ENCODE data around the gene NPTXR. TPM values are rescaled to one million over a fixed set of nuclear protein-coding genes. Genes with fewer than 3 reads are reported as not detected.

NPTXR gene
- total RNA-seq, 1 donor from 2014 or later = 4.8 TPM

GRCh38 chr22:38843201-38843656 is 599 bp downstream of the NPTXR start:
- no peak overlapping the region for H3K4me3 Mint-ChIP-seq (ENCODE audit: unreplicated experiment)
- peak; percentile 51 for TF ChIP-seq CTCF (IDR thresholded peaks at IDR 0.05)
- H3K9me3 Mint-ChIP-seq (ENCODE audit: unreplicated experiment) = no peaks in the 10 kb centered on the region
- no peak for DNase-seq (ENCODE audit: extremely low spot score, unreplicated experiment)
- H3K27ac Mint-ChIP-seq (ENCODE audit: unreplicated experiment) = no peak overlapping the region
- H3K36me3 Mint-ChIP-seq (ENCODE audit: unreplicated experiment) = no peaks in the 10 kb centered on the region
- peaks cover 60% of the 10 kb centered on the region for H3K27me3 Mint-ChIP-seq (ENCODE audit: unreplicated experiment)
- peaks cover 10% of the 10 kb centered on the region for H3K4me1 Mint-ChIP-seq (ENCODE audit: unreplicated experiment)

- DNase-seq (ENCODE audit: extremely low spot score, unreplicated experiment) = no peak
- Mint-ChIP-seq H3K9me3 (ENCODE audit: unreplicated experiment) (no peaks in the 10 kb centered on the region), H3K36me3 (ENCODE audit: unreplicated experiment) (no peaks in the 10 kb centered on the region), H3K27me3 (ENCODE audit: unreplicated experiment) (peaks cover 61% of the 10 kb centered on the region), H3K4me1 (ENCODE audit: unreplicated experiment) (peaks cover 10% of the 10 kb centered on the region), H3K4me3 (ENCODE audit: unreplicated experiment) (peak overlapping the region; percentile 65), H3K27ac (ENCODE audit: unreplicated experiment) (no peak overlapping the region)
- no peak for TF ChIP-seq CTCF (IDR thresholded peaks at IDR 0.05)
Measured at GRCh38 chr22:38842512-38843200, 1.2 kb downstream of the NPTXR start.

GRCh38 chr22:38841635-38842034 is 2.2 kb downstream of the NPTXR start:
- no peaks in the 10 kb centered on the region for H3K9me3 Mint-ChIP-seq (ENCODE audit: unreplicated experiment)
- no peak overlapping the region for H3K4me3 Mint-ChIP-seq (ENCODE audit: unreplicated experiment)
- H3K27ac Mint-ChIP-seq (ENCODE audit: unreplicated experiment) = no peak overlapping the region
- no peak for DNase-seq (ENCODE audit: extremely low spot score, unreplicated experiment)
- H3K36me3 Mint-ChIP-seq (ENCODE audit: unreplicated experiment) = no peaks in the 10 kb centered on the region
- TF ChIP-seq CTCF (IDR thresholded peaks at IDR 0.05) = no peak
- peaks cover 8% of the 10 kb centered on the region for H3K4me1 Mint-ChIP-seq (ENCODE audit: unreplicated experiment)
- peaks cover 54% of the 10 kb centered on the region for H3K27me3 Mint-ChIP-seq (ENCODE audit: unreplicated experiment)

- H3K4me3 Mint-ChIP-seq (ENCODE audit: unreplicated experiment) = no peak overlapping the region
- no peak for DNase-seq (ENCODE audit: extremely low spot score, unreplicated experiment)
- no peaks in the 10 kb centered on the region for H3K36me3 Mint-ChIP-seq (ENCODE audit: unreplicated experiment)
- peaks cover 53% of the 10 kb centered on the region for H3K27me3 Mint-ChIP-seq (ENCODE audit: unreplicated experiment)
- peaks cover 6% of the 10 kb centered on the region for H3K4me1 Mint-ChIP-seq (ENCODE audit: unreplicated experiment)
- H3K27ac Mint-ChIP-seq (ENCODE audit: unreplicated experiment) = no peak overlapping the region
- no peak for TF ChIP-seq CTCF (IDR thresholded peaks at IDR 0.05)
- H3K9me3 Mint-ChIP-seq (ENCODE audit: unreplicated experiment) = no peaks in the 10 kb centered on the region
Measured at GRCh38 chr22:38841211-38841610, 2.6 kb downstream of the NPTXR start.

- Mint-ChIP-seq H3K36me3 (ENCODE audit: unreplicated experiment) (no peaks in the 10 kb centered on the region), H3K27me3 (ENCODE audit: unreplicated experiment) (peaks cover 52% of the 10 kb centered on the region), H3K9me3 (ENCODE audit: unreplicated experiment) (no peaks in the 10 kb centered on the region), H3K27ac (ENCODE audit: unreplicated experiment) (no peak overlapping the region), H3K4me3 (ENCODE audit: unreplicated experiment) (no peak overlapping the region), H3K4me1 (ENCODE audit: unreplicated experiment) (peaks cover 6% of the 10 kb centered on the region)
- no peak for DNase-seq (ENCODE audit: extremely low spot score, unreplicated experiment)
- TF ChIP-seq CTCF (IDR thresholded peaks at IDR 0.05) = no peak
Measured at GRCh38 chr22:38840129-38840528, 3.7 kb downstream of the NPTXR start.

All from osteocyte (in vitro differentiated cells).